H1 (cell line): ENCODE results near the gene CABP2. TPM values are rescaled to one million over a fixed set of nuclear protein-coding genes. Genes with fewer than 3 reads are reported as not detected.

ENCODE experiments used
- CTCF ChIA-PET: fragments of 300-600 bp; sonication (Branson Sonifier 250); formaldehyde crosslinking; loops from one replicate; lab custom pipeline; 2021; ENCODE audit not compliant: partially characterized antibody; lab: Charles Lee
- POLR2A ChIA-PET: fragments of 300-600 bp; sonication (Branson Sonifier 250); formaldehyde crosslinking; loops from one replicate; lab custom pipeline; 2021; ENCODE audit warnings: inconsistent platforms; ENCODE audit not compliant: partially characterized antibody; lab: Charles Lee
- DNase-seq, 2 experiments: peaks; one replicate each; pipeline versions ENCODE4 v3.0.0 to v3.0.0-alpha.2; 2010 to 2022; ENCODE audit warnings: low spot score in 2 of 2, low read depth in 1 of 2, mixed read lengths in 1 of 2
- FAIRE-seq: peaks from 2 replicates; lab custom pipeline; 2011; peaks lifted over from hg19 to GRCh38; lab: Jason Lieb, UNC
- H2AFZ ChIP-seq: 2 replicates; pipeline ENCODE4 v1.8.1; 2012; ENCODE audit warnings: low read length, inconsistent platforms
- H2AK5ac ChIP-seq: 2 replicates; pipeline ENCODE4 v1.6.1; 2013; ENCODE audit warnings: low read depth, low read length
- H2BK120ac ChIP-seq: replicated peaks from 2 replicates; pipeline ENCODE3; 2013; ENCODE audit warnings: low read depth, low read length, inconsistent platforms
- H2BK12ac ChIP-seq: 2 replicates; pipeline ENCODE4 v1.6.1; 2013; ENCODE audit warnings: low read depth, low read length
- H2BK15ac ChIP-seq: 2 replicates; pipeline ENCODE4 v1.6.1; 2013; ENCODE audit warnings: low read length
- H2BK20ac ChIP-seq: 2 replicates; pipeline ENCODE4 v1.6.1; 2013; ENCODE audit warnings: low read length
- H2BK5ac ChIP-seq: 2 replicates; pipeline ENCODE4 v1.6.1; 2013; ENCODE audit warnings: low read depth, low read length
- H3K14ac ChIP-seq: 2 replicates; pipeline ENCODE4 v1.6.1; 2013; ENCODE audit warnings: inconsistent platforms; ENCODE audit not compliant: insufficient read length
- H3K18ac ChIP-seq: 2 replicates; pipeline ENCODE4 v1.6.1; 2013; ENCODE audit warnings: low read length; ENCODE audit errors: extremely low read depth
- H3K23ac ChIP-seq: 2 replicates; pipeline ENCODE4 v1.6.1; 2013; ENCODE audit warnings: inconsistent platforms; ENCODE audit not compliant: insufficient read length
- H3K23me2 ChIP-seq: 2 replicates; pipeline ENCODE4 v1.6.1; 2013; ENCODE audit warnings: low read depth, low read length
- H3K27ac ChIP-seq: 2 replicates; pipeline ENCODE4 v1.6.1; 2011; ENCODE audit warnings: low read depth, low read length, inconsistent platforms
- H3K27me3 ChIP-seq, 4 experiments: replicated peaks in 1 of 4; 1 replicate in 1 of 4; 2 replicates in 3 of 4; pipeline versions ENCODE4 v1.6.1 to v1.8.1; 2011 to 2013; ENCODE audit warnings: low read length in 3 of 4, mild to moderate bottlenecking in 3 of 4, inconsistent platforms in 2 of 4, mixed read lengths in 2 of 4, moderate library complexity in 1 of 4; ENCODE audit not compliant: control insufficient read depth in 3 of 4, insufficient read depth in 3 of 4; ENCODE audit errors: extremely low read depth in 1 of 4
- H3K36me3 ChIP-seq, 4 experiments: 2 replicates each; pipeline versions ENCODE4 v1.6.1 to v1.8.1; 2011 to 2013; ENCODE audit warnings: mild to moderate bottlenecking in 4 of 4, low read length in 3 of 4, moderate library complexity in 2 of 4, control low read depth in 1 of 4, inconsistent platforms in 1 of 4; ENCODE audit not compliant: insufficient read depth in 4 of 4, control insufficient read depth in 2 of 4
- H3K4ac ChIP-seq: replicated peaks from 2 replicates; pipeline ENCODE3; 2013; ENCODE audit warnings: low read length, low read depth, mixed read lengths, inconsistent platforms; ENCODE audit not compliant: insufficient read length
- H3K4me1 ChIP-seq, 4 experiments: replicated peaks in 1 of 4; 1 replicate in 1 of 4; 2 replicates in 3 of 4; pipeline versions ENCODE4 v1.6.1 to v1.8.1; 2011 to 2013; ENCODE audit warnings: low read length in 3 of 4, inconsistent platforms in 2 of 4, mixed read lengths in 1 of 4; ENCODE audit not compliant: insufficient read depth in 4 of 4, control insufficient read depth in 3 of 4
- H3K4me2 ChIP-seq, 2 experiments: 2 replicates each; pipeline versions ENCODE4 v1.6.1 to v1.8.1; 2011 to 2013; ENCODE audit warnings: low read depth in 2 of 2, low read length in 2 of 2, control low read depth in 1 of 2, inconsistent platforms in 1 of 2, mild to moderate bottlenecking in 1 of 2; ENCODE audit not compliant: insufficient read depth in 1 of 2
- H3K4me3 ChIP-seq, 4 experiments: fragments of 200-600, 300-600 bp in 1 of 4; sonication (generic), shearing (Covaris generic), sonication (Bioruptor Twin) in 1 of 4; 2 replicates each; pipeline versions ENCODE4 v1.5.1 to v1.8.1; 2011 to 2016; ENCODE audit warnings: low read length in 4 of 4, low read depth in 3 of 4, control low read depth in 2 of 4, inconsistent platforms in 2 of 4, mild to moderate bottlenecking in 2 of 4, mixed read lengths in 1 of 4, moderate library complexity in 1 of 4; ENCODE audit not compliant: insufficient read depth in 2 of 4; ENCODE audit errors: extremely low read depth in 1 of 4
- H3K56ac ChIP-seq: replicated peaks from 2 replicates; pipeline ENCODE3; 2013; ENCODE audit warnings: low read depth, mild to moderate bottlenecking, mixed read lengths, low read length, inconsistent platforms; ENCODE audit not compliant: insufficient read length
- H3K79me1 ChIP-seq: 2 replicates; pipeline ENCODE4 v1.6.1; 2013; ENCODE audit warnings: low read depth, low read length, control low read depth
- H3K79me2 ChIP-seq, 2 experiments: 2 replicates each; pipeline versions ENCODE4 v1.6.1 to v1.8.1; 2012 to 2013; ENCODE audit warnings: low read length in 2 of 2, mild to moderate bottlenecking in 2 of 2, inconsistent platforms in 1 of 2; ENCODE audit not compliant: insufficient read depth in 2 of 2, control insufficient read depth in 1 of 2
- H3K9ac ChIP-seq, 4 experiments: replicated peaks in 1 of 4; 1 replicate in 1 of 4; 2 replicates in 3 of 4; pipeline versions ENCODE4 v1.6.1 to v1.8.1; 2011 to 2013; ENCODE audit warnings: low read depth in 3 of 4, low read length in 3 of 4, control low read depth in 2 of 4, mild to moderate bottlenecking in 2 of 4, moderate library complexity in 2 of 4, inconsistent platforms in 1 of 4; ENCODE audit errors: extremely low read depth in 1 of 4
- H3K9me3 ChIP-seq, 2 experiments: 2 replicates each; pipeline versions ENCODE4 v1.6.1 to v1.8.1; 2012 to 2013; ENCODE audit warnings: mild to moderate bottlenecking in 2 of 2, moderate library complexity in 2 of 2, control low read depth in 1 of 2, inconsistent platforms in 1 of 2, low read depth in 1 of 2, low read length in 1 of 2, mixed read lengths in 1 of 2; ENCODE audit not compliant: insufficient read depth in 2 of 2
- H4K20me1 ChIP-seq, 2 experiments: replicated peaks in 1 of 2; 2 replicates each; pipeline versions ENCODE3 to v1.8.1; 2011 to 2013; ENCODE audit warnings: inconsistent platforms in 2 of 2, low read length in 2 of 2, mild to moderate bottlenecking in 1 of 2; ENCODE audit not compliant: insufficient read depth in 2 of 2, control insufficient read depth in 1 of 2
- H4K5ac ChIP-seq: 2 replicates; pipeline ENCODE4 v1.6.1; 2013; ENCODE audit warnings: low read length, low read depth, mixed read lengths, inconsistent platforms; ENCODE audit not compliant: insufficient read length
- H4K8ac ChIP-seq: 2 replicates; pipeline ENCODE4 v1.8.0; 2013; ENCODE audit warnings: mild to moderate bottlenecking, moderate library complexity, low read length, inconsistent platforms; ENCODE audit not compliant: insufficient read depth; ENCODE audit errors: extremely low read depth
- H4K91ac ChIP-seq: replicated peaks from 2 replicates; pipeline ENCODE3; 2013; ENCODE audit warnings: low read length, mixed read lengths, inconsistent platforms; ENCODE audit not compliant: insufficient read length
- BCL11A ChIP-seq, 2 experiments: IDR thresholded peaks; one replicate each; pipeline ENCODE4 v1.6.1; 2011; ENCODE audit warnings: low read depth in 2 of 2, low read length in 2 of 2, mild to moderate bottlenecking in 2 of 2
- CHD2 ChIP-seq: IDR thresholded peaks from 2 replicates; pipeline ENCODE4 v1.6.1; 2012; ENCODE audit warnings: low read length, improper control_type of control experiment
- CREB1 ChIP-seq: IDR thresholded peaks from 2 replicates; pipeline ENCODE4 v1.6.1; 2012; ENCODE audit warnings: inconsistent platforms
- FOSL1 ChIP-seq: IDR thresholded peaks from 2 replicates; pipeline ENCODE4 v1.6.1; 2011; ENCODE audit warnings: mild to moderate bottlenecking, low read depth, low read length, moderate library complexity; ENCODE audit not compliant: insufficient read depth
- KDM1A ChIP-seq: fragments of 200-600, 300-600 bp; sonication (generic); IDR thresholded peaks from 2 replicates; pipeline ENCODE4 v1.7.1; 2016; ENCODE audit warnings: mild to moderate bottlenecking, low read length, borderline replicate concordance
- NANOG ChIP-seq: IDR thresholded peaks from 2 replicates; pipeline ENCODE4 v1.6.1; 2011; ENCODE audit warnings: low read length, low read depth, mild to moderate bottlenecking, inconsistent platforms; ENCODE audit not compliant: insufficient read depth, poor library complexity, severe bottlenecking
- PHF8 ChIP-seq: fragments of 200-600 bp; sonication (generic); conservative IDR thresholded peaks from 2 replicates; pipeline ENCODE4 v1.7.1; 2012; ENCODE audit warnings: low read depth, mild to moderate bottlenecking, inconsistent platforms, low read length, moderate library complexity
- SRF ChIP-seq: IDR thresholded peaks from 2 replicates; pipeline ENCODE4 v1.6.1; 2011; ENCODE audit warnings: mild to moderate bottlenecking, low read depth, low read length, moderate library complexity
- YY1 ChIP-seq: IDR thresholded peaks from 2 replicates; pipeline ENCODE4 v1.6.1; 2011; ENCODE audit warnings: low read depth, mild to moderate bottlenecking, low read length
- WGBS, 2 experiments: shearing (Covaris generic) in 1 of 2; methylation state at CpG; one replicate each; pipeline versions ENCODE4 v1.1.6 to v1.1.7; 2013 to 2015; ENCODE audit warnings: low lambda C conversion rate in 2 of 2, mixed read lengths in 2 of 2, inconsistent platforms in 1 of 2, low coverage in 1 of 2, missing lambda C conversion rate in 1 of 2; ENCODE audit not compliant: insufficient replicate concordance in 2 of 2, insufficient coverage in 1 of 2, insufficient read length in 1 of 2; ENCODE audit errors: extremely low coverage in 1 of 2, missing lambda C conversion rate in 1 of 2; 5-methylcytosine and 5-hydroxymethylcytosine counted together
- polyA plus RNA-seq, 7 experiments: library from polyadenylated mRNA; depleted of rRNA in 3 of 7; stranded (reverse) in 5 of 7; unstranded in 2 of 7; fragments of >200 nt in 5 of 7; fragments of 200-250 nt in 2 of 7; gene quantifications; 1 replicate in 5 of 7; 2 replicates in 1 of 7; 4 replicates in 1 of 7; pipeline versions ENCODE4 v1.2.1 to v1.2.3, GENCODE V29; 2011 to 2013; ENCODE audit warnings: missing spikeins in 2 of 7, mixed read lengths in 2 of 7
- total RNA-seq: library from RNA; stranded (reverse); fragmentation: NEBNext Ultra II Directional; extraction: Animal tissue kit (Norgen Biotek cat#: 25700); gene quantifications from 2 replicates; pipeline ENCODE4 v1.2.1, GENCODE V29; 2021

Gene CABP2
- total and polyA plus RNA-seq, 2 of the 8 experiments (the other 6 are each of a cell fraction or from before 2014, with no cell fraction given) = not detected

GRCh38 chr11:67520856-67521824 lies 2.1 kb downstream of the CABP2 start:
- WGBS, 2 experiments = 87% methylated on average over 16 of the region's 16 CpGs; no CpG with 5 or more reads in 1 of the 2 experiments
- no peak overlapping the region for H4K91ac ChIP-seq
- no peaks in the 10 kb centered on the region for H3K23me2 ChIP-seq
- H4K20me1 ChIP-seq = no peaks in the 10 kb centered on the region
- no peaks in the 10 kb centered on the region for H3K36me3 ChIP-seq
- H3K4ac ChIP-seq = no peak overlapping the region
- H3K27me3 ChIP-seq = no peaks in the 10 kb centered on the region
- no peaks in the 10 kb centered on the region for H3K9me3 ChIP-seq
- H2AK5ac ChIP-seq = no peak overlapping the region
- no peak overlapping the region for H2BK20ac ChIP-seq
- H3K27ac ChIP-seq = no peak overlapping the region
- H2AFZ ChIP-seq = no peak overlapping the region
- no peak for DNase-seq
- no peak overlapping the region for H3K9ac ChIP-seq
- no peak overlapping the region for H4K8ac ChIP-seq
- POLR2A ChIA-PET = interaction anchor here (0.5 to 1.4 kb wide), 3 partner anchors 22 to 84 kb away, joined by 3 read pairs; partner anchors contain the start of gene PTPRCAP
- no peak overlapping the region for H2BK120ac ChIP-seq
- no peak overlapping the region for H2BK5ac ChIP-seq
- no peak overlapping the region for H3K18ac ChIP-seq
- H2BK12ac ChIP-seq = no peak overlapping the region
- no peak overlapping the region for H2BK15ac ChIP-seq
- no peak overlapping the region for H4K5ac ChIP-seq
- no peak for FAIRE-seq
- H3K79me2 ChIP-seq = no peaks in the 10 kb centered on the region
- no peak overlapping the region for H3K56ac ChIP-seq
- no peaks in the 10 kb centered on the region for H3K4me1 ChIP-seq
- H3K79me1 ChIP-seq = no peaks in the 10 kb centered on the region
- no peak overlapping the region for H3K14ac ChIP-seq
- no peak overlapping the region for H3K23ac ChIP-seq
- H3K4me2 ChIP-seq = no peak overlapping the region
- TF ChIP-seq BCL11A (IDR thresholded peaks at IDR 0.05; ENCODE audit: low read depth in 2 of 2, low read length in 2 of 2) = no peak
- no peak for TF ChIP-seq YY1
- no peak for TF ChIP-seq SRF
- no peak for TF ChIP-seq CREB1
- no peak for TF ChIP-seq NANOG
- TF ChIP-seq PHF8 = no peak
- no peak for TF ChIP-seq FOSL1
- TF ChIP-seq CHD2 = no peak
- 0 out of 2 replicates have a peak, but pooled peaks have one; percentile 25 for TF ChIP-seq KDM1A
- TF ChIP-seq, all 59 proteins: peak for 1
- CTCF ChIA-PET = no interaction called here
- no peak overlapping the region for H3K4me3 ChIP-seq
